Fibroblast of lung (primary cell): ENCODE data around the gene C19orf67. TPM values are rescaled to one million over a fixed set of nuclear protein-coding genes. Genes with fewer than 3 reads are reported as not detected.

Experiments
- DNase-seq, 2 donors: peaks; one replicate each; pipeline versions ENCODE4 v3.0.0 to v3.0.0-alpha.2; 2010; ENCODE audit warnings: low read depth in 2 of 2
- H2AFZ ChIP-seq: 2 replicates; pipeline ENCODE4 v1.5.1; 2012; ENCODE audit warnings: low read length, control low read depth, inconsistent platforms
- H3K27ac ChIP-seq: 2 replicates; pipeline ENCODE4 v1.5.1; 2011; ENCODE audit warnings: low read length, control low read depth; ENCODE audit not compliant: insufficient read depth
- H3K27me3 ChIP-seq: 2 replicates; pipeline ENCODE4 v1.5.1; 2011; ENCODE audit warnings: mild to moderate bottlenecking, low read length; ENCODE audit not compliant: control insufficient read depth, insufficient read depth
- H3K36me3 ChIP-seq: 2 replicates; pipeline ENCODE4 v1.5.1; 2011; ENCODE audit warnings: low read length; ENCODE audit not compliant: control insufficient read depth, insufficient read depth
- H3K4me1 ChIP-seq: 2 replicates; pipeline ENCODE4 v1.5.1; 2011; ENCODE audit warnings: low read length; ENCODE audit not compliant: control insufficient read depth, insufficient read depth; ENCODE audit errors: extremely low read depth
- H3K4me2 ChIP-seq: 2 replicates; pipeline ENCODE4 v1.5.1; 2011; ENCODE audit warnings: low read length, control low read depth; ENCODE audit not compliant: insufficient read depth; ENCODE audit errors: extremely low read depth
- H3K4me3 ChIP-seq, 4 experiments: fragments of 200-600 bp in 1 of 4; sonication (generic) in 1 of 4; replicated peaks in 1 of 4; 2 replicates each; pipeline ENCODE4 v1.5.1; 2011 to 2016; ENCODE audit warnings: low read length in 4 of 4, low read depth in 3 of 4, mild to moderate bottlenecking in 3 of 4, control low read depth in 2 of 4, inconsistent platforms in 1 of 4, mixed read lengths in 1 of 4; ENCODE audit not compliant: insufficient read depth in 1 of 4; ENCODE audit errors: control extremely low read depth in 1 of 4
- H3K79me2 ChIP-seq: 2 replicates; pipeline ENCODE4 v1.5.1; 2012; ENCODE audit warnings: mild to moderate bottlenecking, low read length, inconsistent platforms; ENCODE audit not compliant: control insufficient read depth, insufficient read depth
- H3K9ac ChIP-seq: 2 replicates; pipeline ENCODE4 v1.5.1; 2011; ENCODE audit warnings: mild to moderate bottlenecking, low read length, control low read depth; ENCODE audit not compliant: insufficient read depth
- H3K9me3 ChIP-seq: 2 replicates; pipeline ENCODE4 v1.5.1; 2012; ENCODE audit warnings: low read depth, low read length; ENCODE audit not compliant: control insufficient read depth, insufficient read depth
- H4K20me1 ChIP-seq: 2 replicates; pipeline ENCODE4 v1.5.1; 2011; ENCODE audit warnings: low read length; ENCODE audit not compliant: control insufficient read depth, insufficient read depth; ENCODE audit errors: extremely low read depth
- EZH2 ChIP-seq: IDR thresholded peaks from 2 replicates; pipeline ENCODE4 v1.5.1; 2012; ENCODE audit warnings: low read length, control low read depth, mild to moderate bottlenecking; ENCODE audit errors: missing control alignments
- polyA plus RNA-seq, 2 donors: library from polyadenylated mRNA; depleted of rRNA in 1 of 2; stranded (reverse) in 1 of 2; unstranded in 1 of 2; fragments of >200 nt; gene quantifications; 2 replicates each; pipeline ENCODE4 v1.2.1, GENCODE V29; 2011 to 2012; ENCODE audit warnings: missing spikeins in 1 of 2
- total RNA-seq: library from RNA; depleted of rRNA; stranded (reverse); fragments of >200 nt; gene quantifications from 2 replicates; pipeline ENCODE4 v1.2.1, GENCODE V29; 2014
- TF ChIP-seq, protein P1 (sequence below), 2 donors: IDR thresholded peaks in 1 of 2; conservative IDR thresholded peaks in 1 of 2; 1 replicate in 1 of 2; 2 replicates in 1 of 2; pipeline ENCODE4 v1.5.1; 2011 to 2012; ENCODE audit warnings: low read length in 2 of 2, control low read depth in 1 of 2, inconsistent platforms in 1 of 2, low read depth in 1 of 2, mild to moderate bottlenecking in 1 of 2

C19orf67 gene
- total and polyA plus RNA-seq, 2 donors (not counting 1 experiment from before 2014, with no cell fraction given), result not detected

DNA sequence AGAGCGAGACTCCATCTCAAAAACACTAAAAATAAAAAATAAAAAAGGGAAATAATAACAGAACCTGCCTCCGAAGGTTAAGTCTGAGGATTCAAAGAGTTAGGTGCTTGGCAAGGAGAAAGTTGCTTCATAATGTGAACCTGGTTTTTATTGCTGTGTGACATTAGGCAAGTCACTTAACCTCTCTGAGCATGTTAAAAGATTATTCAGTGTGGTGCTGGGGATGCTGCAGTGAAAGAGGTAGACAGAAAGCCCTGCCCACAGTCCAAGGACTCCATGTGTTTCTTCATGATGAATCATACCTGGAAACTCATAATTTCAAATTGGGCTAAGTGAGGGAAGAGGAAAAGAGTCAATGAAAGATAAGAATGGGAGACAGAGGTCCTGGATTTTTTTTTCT is 51.6 kb downstream of the C19orf67 start:
- no peaks in the 10 kb centered on the region for H3K36me3 ChIP-seq
- H3K27ac ChIP-seq, result no peak overlapping the region
- H3K9ac ChIP-seq, result no peak overlapping the region
- no peaks in the 10 kb centered on the region for H3K4me1 ChIP-seq
- TF ChIP-seq, protein P1, sequence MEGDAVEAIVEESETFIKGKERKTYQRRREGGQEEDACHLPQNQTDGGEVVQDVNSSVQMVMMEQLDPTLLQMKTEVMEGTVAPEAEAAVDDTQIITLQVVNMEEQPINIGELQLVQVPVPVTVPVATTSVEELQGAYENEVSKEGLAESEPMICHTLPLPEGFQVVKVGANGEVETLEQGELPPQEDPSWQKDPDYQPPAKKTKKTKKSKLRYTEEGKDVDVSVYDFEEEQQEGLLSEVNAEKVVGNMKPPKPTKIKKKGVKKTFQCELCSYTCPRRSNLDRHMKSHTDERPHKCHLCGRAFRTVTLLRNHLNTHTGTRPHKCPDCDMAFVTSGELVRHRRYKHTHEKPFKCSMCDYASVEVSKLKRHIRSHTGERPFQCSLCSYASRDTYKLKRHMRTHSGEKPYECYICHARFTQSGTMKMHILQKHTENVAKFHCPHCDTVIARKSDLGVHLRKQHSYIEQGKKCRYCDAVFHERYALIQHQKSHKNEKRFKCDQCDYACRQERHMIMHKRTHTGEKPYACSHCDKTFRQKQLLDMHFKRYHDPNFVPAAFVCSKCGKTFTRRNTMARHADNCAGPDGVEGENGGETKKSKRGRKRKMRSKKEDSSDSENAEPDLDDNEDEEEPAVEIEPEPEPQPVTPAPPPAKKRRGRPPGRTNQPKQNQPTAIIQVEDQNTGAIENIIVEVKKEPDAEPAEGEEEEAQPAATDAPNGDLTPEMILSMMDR (conservative IDR thresholded peaks at IDR 0.05 in 1 of 2, IDR thresholded peaks at IDR 0.05 in 1 of 2; ENCODE audit: low read depth in 1 of 2, low read length in 2 of 2), result no peak
- no peak for TF ChIP-seq EZH2
- H3K79me2 ChIP-seq, result no peaks in the 10 kb centered on the region
- no peak overlapping the region for H2AFZ ChIP-seq
- H3K4me2 ChIP-seq, result no peak overlapping the region
- peaks cover 2% of the 10 kb centered on the region for H3K27me3 ChIP-seq
- no peak overlapping the region for H3K4me3 ChIP-seq
- DNase-seq, result peak in 1 of 2 donors; percentile 19
- H4K20me1 ChIP-seq, result no peaks in the 10 kb centered on the region
- H3K9me3 ChIP-seq, result no peaks in the 10 kb centered on the region

DNA sequence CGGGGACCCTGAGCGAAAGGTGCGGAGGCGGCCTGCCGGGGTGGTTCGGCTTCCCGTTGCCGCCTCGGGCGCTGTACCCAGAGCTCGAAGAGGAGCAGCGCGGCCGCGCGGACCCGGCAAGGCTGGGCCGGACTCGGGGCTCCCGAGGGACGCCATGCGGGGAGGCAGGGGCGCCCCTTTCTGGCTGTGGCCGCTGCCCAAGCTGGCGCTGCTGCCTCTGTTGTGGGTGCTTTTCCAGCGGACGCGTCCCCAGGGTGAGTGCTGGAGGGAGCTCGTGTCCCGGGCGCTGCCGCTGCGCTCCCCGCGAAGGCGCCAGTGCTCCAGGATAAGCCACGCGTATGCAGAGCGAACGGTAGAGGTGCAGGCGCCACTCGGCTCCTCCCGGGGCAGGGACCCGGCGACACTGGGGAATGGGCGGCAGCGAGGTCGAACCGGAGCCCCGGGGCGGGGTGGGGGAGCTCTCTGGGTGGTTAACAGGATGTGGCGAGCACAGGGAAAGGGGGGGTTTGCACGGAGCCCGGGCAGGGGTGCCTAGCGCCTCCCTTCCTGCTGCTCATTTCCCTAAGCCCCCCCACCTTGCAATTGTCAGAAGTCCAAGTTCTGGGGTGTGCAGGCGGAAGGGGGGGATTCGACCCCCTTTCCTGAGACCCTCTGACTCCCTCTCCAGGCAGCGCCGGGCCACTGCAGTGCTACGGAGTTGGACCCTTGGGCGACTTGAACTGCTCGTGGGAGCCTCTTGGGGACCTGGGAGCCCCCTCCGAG is 53.7 kb downstream of the C19orf67 start, which contains the start of gene IL27RA:
Gene IL27RA, plus strand, starts transcription at position 44 of the 762 bp plus-strand sequence. Its CDS starts 111 bp downstream, at position 155.
- H3K9ac ChIP-seq, result peak within 1 kb of the TSS; percentile 23
- H3K27ac ChIP-seq, result no peak within 1 kb of the TSS
- DNase-seq, result peak; percentile 30 to 51

More for the DNA sequence above, 53.7 kb downstream of the C19orf67 start, which contains the start of gene IL27RA:
- H3K9me3 ChIP-seq, result no peaks in the 10 kb centered on the region
- H3K36me3 ChIP-seq, result no peaks in the 10 kb centered on the region
- H4K20me1 ChIP-seq, result no peaks in the 10 kb centered on the region
- peaks cover 8% of the 10 kb centered on the region for H3K27me3 ChIP-seq
- H3K79me2 ChIP-seq, result no peaks in the 10 kb centered on the region
- no peak for TF ChIP-seq EZH2
- TF ChIP-seq, protein P1 (conservative IDR thresholded peaks at IDR 0.05 in 1 of 2, IDR thresholded peaks at IDR 0.05 in 1 of 2; ENCODE audit: low read depth in 1 of 2, low read length in 2 of 2), result peak; percentile 75 to 80
- H3K4me3 ChIP-seq, result peak within 1 kb of the TSS; percentile 55 to 73 (median 63)
- H2AFZ ChIP-seq, result peak within 1 kb of the TSS; percentile 80
- H3K4me2 ChIP-seq, result peak within 1 kb of the TSS; percentile 97
- H3K4me1 ChIP-seq, result no peaks in the 10 kb centered on the region

Other genes starting within 250 kb of the C19orf67 start
- gene NANOS3, start 208.6 kb downstream of the C19orf67 start, total RNA-seq, result not detected in 2 replicates
- not detected in 2 replicates for gene NANOS3, start 208.6 kb downstream of the C19orf67 start, polyA plus RNA-seq
- gene BRME1, start 179.7 kb downstream of the C19orf67 start, total RNA-seq, result 0.51 and 0.83 TPM in 2 replicates
- 0.23 and 0.29 TPM in 2 replicates for gene BRME1, start 179.7 kb downstream of the C19orf67 start, polyA plus RNA-seq
- 5.1 and 10.6 TPM in 2 replicates for gene CC2D1A, start 179.6 kb downstream of the C19orf67 start, total RNA-seq
- gene CC2D1A, start 179.6 kb downstream of the C19orf67 start, polyA plus RNA-seq, result 7.0 and 9.3 TPM in 2 replicates
- 1.0 and 2.1 TPM in 2 replicates for gene PODNL1, start 147.4 kb downstream of the C19orf67 start, total RNA-seq
- gene PODNL1, start 147.4 kb downstream of the C19orf67 start, polyA plus RNA-seq, result 3.5 and 6.9 TPM in 2 replicates
- gene DCAF15, start 133.3 kb downstream of the C19orf67 start, total RNA-seq, result 5.1 and 6.3 TPM in 2 replicates
- 9.5 and 14.3 TPM in 2 replicates for gene DCAF15, start 133.3 kb downstream of the C19orf67 start, polyA plus RNA-seq
- gene RFX1, start 79.5 kb downstream of the C19orf67 start, total RNA-seq, result 1.0 and 2.6 TPM in 2 replicates
- 0.44 and 2.4 TPM in 2 replicates for gene RFX1, start 79.5 kb downstream of the C19orf67 start, polyA plus RNA-seq
- gene RLN3, start 57.6 kb downstream of the C19orf67 start, total RNA-seq, result not detected in 2 replicates
- gene RLN3, start 57.6 kb downstream of the C19orf67 start, polyA plus RNA-seq, result not detected in 2 replicates
- 2.1 and 2.6 TPM in 2 replicates for gene IL27RA, start 54.0 kb downstream of the C19orf67 start, total RNA-seq
- 0.84 and 1.2 TPM in 2 replicates for gene IL27RA, start 54.0 kb downstream of the C19orf67 start, polyA plus RNA-seq
- gene PALM3, start 23.7 kb downstream of the C19orf67 start, total RNA-seq, result 0.51 and 1.3 TPM in 2 replicates
- 0.02 and 0.20 TPM in 2 replicates for gene PALM3, start 23.7 kb downstream of the C19orf67 start, polyA plus RNA-seq
- gene MISP3, start 13.0 kb downstream of the C19orf67 start, total RNA-seq, result 0.77 and 0.83 TPM in 2 replicates
- gene MISP3, start 13.0 kb downstream of the C19orf67 start, polyA plus RNA-seq, result 0.33 and 0.41 TPM in 2 replicates
- 19.0 and 24.1 TPM in 2 replicates for gene SAMD1, start 5.0 kb upstream of the C19orf67 start, total RNA-seq
- gene SAMD1, start 5.0 kb upstream of the C19orf67 start, polyA plus RNA-seq, result 7.3 and 14.5 TPM in 2 replicates
- gene PRKACA, start 32.0 kb upstream of the C19orf67 start, total RNA-seq, result 30.6 and 43.6 TPM in 2 replicates
- 67.4 and 104 TPM in 2 replicates for gene PRKACA, start 32.0 kb upstream of the C19orf67 start, polyA plus RNA-seq
- 0.26 and 2.6 TPM in 2 replicates for gene ASF1B, start 50.8 kb upstream of the C19orf67 start, total RNA-seq
- gene ASF1B, start 50.8 kb upstream of the C19orf67 start, polyA plus RNA-seq, result 6.5 and 26.2 TPM in 2 replicates
- gene ADGRL1, start 120.4 kb upstream of the C19orf67 start, total RNA-seq, result 3.1 and 3.5 TPM in 2 replicates
- 0.88 and 1.7 TPM in 2 replicates for gene ADGRL1, start 120.4 kb upstream of the C19orf67 start, polyA plus RNA-seq